ENCODE results near the gene RINL. TPM values are rescaled to one million over a fixed set of nuclear protein-coding genes. Genes with fewer than 3 reads are reported as not detected.

The RINL gene
- total RNA-seq, 1 experiment from 2014 or later: 1.3 TPM

DNA sequence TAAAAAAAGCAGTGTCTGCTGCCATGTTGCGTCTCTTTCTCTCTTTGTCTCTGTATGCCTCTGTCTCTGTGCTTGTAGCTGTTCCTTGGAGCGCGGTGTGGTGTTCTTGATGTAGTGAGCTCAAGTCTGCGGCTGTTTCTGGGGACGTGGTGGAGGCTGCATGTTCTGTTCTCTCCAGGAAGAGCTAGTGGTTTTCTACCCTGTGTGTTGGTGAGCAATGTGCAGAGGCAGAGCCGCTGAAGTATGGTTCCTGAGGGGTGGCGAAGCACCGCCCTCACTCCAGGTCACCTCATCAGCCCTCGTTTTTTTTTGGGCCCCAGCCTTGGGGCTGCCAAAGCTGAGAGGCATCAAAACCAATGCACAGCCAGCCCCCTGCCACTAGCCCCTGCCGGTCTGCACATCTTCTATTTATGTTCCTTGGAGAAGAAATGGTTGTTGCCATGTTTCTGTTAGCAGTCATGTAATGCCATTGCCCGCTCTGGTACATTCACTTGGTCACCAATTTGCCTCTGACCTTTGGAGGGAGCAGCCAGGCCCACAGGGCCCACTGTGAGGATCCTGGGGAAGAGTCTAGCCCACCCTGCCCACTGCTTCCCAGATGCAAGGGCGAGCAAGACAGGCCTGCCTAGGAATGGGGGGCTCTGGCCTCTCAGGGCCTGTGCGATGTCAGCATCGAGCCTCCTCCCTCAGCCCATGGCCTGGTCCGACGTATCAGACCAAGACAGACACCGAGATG, 35.5 kb downstream of the RINL start:
- in situ Hi-C loops (cut with HindIII; ENCODE audit: low pct_unique_long_range_greater_than_20kb, low sequenced_read_pairs): loop anchor here (10.0 kb wide), 1 partner anchor 92 kb away; the partner anchor contains the start of genes MRPS12 and SARS2
- no peak for ATAC-seq
- CTCF ChIA-PET: interaction anchor here (0.9 kb wide), 1 partner anchor 114 kb away, joined by 3 read pairs; no protein-coding TSS in a partner anchor

DNA sequence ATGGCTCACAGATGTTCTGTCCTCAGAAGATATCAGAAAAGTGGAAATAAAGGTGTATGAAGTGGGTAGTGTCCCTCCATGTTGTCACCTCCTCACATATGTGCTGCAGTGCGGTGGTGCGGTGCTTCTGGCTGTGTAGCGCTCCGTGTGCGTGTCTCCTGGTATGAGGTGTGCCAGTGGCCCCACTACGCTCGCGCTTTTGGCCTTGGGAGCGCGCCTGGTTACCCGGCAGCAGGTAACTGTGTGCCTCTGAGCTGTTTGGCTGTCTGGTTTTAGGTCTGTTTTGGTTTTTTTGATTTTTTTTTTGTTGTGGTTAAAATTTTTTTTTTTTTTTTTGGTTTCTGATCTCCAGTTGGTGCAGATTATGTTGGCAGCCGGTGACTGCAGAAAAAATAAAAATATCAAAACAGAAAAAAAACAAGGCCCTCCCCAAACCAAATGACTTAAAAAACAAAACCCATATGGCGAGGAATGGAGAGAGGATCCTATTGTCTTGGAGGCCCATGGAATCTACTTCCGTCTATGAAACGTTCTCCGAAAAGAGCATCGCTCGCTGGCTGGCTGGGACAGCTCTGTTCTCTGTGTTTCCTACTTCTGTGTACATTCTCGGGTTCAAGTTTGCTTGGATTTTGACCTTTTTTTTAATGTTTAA, 36.2 kb downstream of the RINL start:
- intact Hi-C loops (cut with micrococcal nuclease; ENCODE audit: unreplicated experiment) (no loop called here), in situ Hi-C loops (cut with HindIII; ENCODE audit: low pct_unique_long_range_greater_than_20kb, low sequenced_read_pairs) (loop anchor here (10.0 kb wide), 1 partner anchor 93 kb away; the partner anchor contains the start of genes MRPS12 and SARS2)
- H3K4me1 ChIP-seq (ENCODE audit: control insufficient read depth, insufficient read depth, low read length): peaks cover 86% of the 10 kb centered on the region
- ATAC-seq (no peak), DNase-seq (ENCODE audit: low read depth, low spot score) (no peak)
- no peak for TF ChIP-seq TCF7L2 (IDR thresholded peaks at IDR 0.05; ENCODE audit: low read depth, low read length)
- TF ChIP-seq, protein P1, sequence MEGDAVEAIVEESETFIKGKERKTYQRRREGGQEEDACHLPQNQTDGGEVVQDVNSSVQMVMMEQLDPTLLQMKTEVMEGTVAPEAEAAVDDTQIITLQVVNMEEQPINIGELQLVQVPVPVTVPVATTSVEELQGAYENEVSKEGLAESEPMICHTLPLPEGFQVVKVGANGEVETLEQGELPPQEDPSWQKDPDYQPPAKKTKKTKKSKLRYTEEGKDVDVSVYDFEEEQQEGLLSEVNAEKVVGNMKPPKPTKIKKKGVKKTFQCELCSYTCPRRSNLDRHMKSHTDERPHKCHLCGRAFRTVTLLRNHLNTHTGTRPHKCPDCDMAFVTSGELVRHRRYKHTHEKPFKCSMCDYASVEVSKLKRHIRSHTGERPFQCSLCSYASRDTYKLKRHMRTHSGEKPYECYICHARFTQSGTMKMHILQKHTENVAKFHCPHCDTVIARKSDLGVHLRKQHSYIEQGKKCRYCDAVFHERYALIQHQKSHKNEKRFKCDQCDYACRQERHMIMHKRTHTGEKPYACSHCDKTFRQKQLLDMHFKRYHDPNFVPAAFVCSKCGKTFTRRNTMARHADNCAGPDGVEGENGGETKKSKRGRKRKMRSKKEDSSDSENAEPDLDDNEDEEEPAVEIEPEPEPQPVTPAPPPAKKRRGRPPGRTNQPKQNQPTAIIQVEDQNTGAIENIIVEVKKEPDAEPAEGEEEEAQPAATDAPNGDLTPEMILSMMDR (IDR thresholded peaks at IDR 0.05): no peak
- no peak for TF ChIP-seq SIN3A (IDR thresholded peaks at IDR 0.05; ENCODE audit: borderline replicate concordance, insufficient read depth, low read depth, low read length)
- H3K27ac ChIP-seq (ENCODE audit: low read length): peak overlapping the region; percentile 80
- CTCF ChIA-PET: interaction anchor here (0.9 kb wide), 1 partner anchor 113 kb away, joined by 3 read pairs; no protein-coding TSS in a partner anchor
- H3K4me3 ChIP-seq (ENCODE audit: low read depth in 2 of 2, low read length in 2 of 2): no peak overlapping the region
- peaks cover 92% of the 10 kb centered on the region for H3K36me3 ChIP-seq (ENCODE audit: control insufficient read depth, insufficient read depth, low read length)
- no peaks in the 10 kb centered on the region for H3K9me3 ChIP-seq (ENCODE audit: control insufficient read depth, insufficient read depth, low read depth, low read length)
- POLR2A ChIA-PET: interaction anchor here (0.6 to 1.2 kb wide), 5 partner anchors 8 to 454 kb away, joined by 3 to 24 read pairs (median 3); partner anchors contain the start of gene ECH1
- BruUV-seq (replicated peaks): TSS peak; percentile 7
- no peaks in the 10 kb centered on the region for H3K27me3 ChIP-seq (ENCODE audit: control insufficient read depth, insufficient read depth, low read length)

More for the DNA sequence above, 35.5 kb downstream of the RINL start:
- Histone ChIP-seq H3K27ac (ENCODE audit: low read length) (peak overlapping the region; percentile 10), H3K9me3 (ENCODE audit: control insufficient read depth, insufficient read depth, low read depth, low read length) (no peaks in the 10 kb centered on the region), H3K36me3 (ENCODE audit: control insufficient read depth, insufficient read depth, low read length) (peaks cover 92% of the 10 kb centered on the region), H3K27me3 (ENCODE audit: control insufficient read depth, insufficient read depth, low read length) (no peaks in the 10 kb centered on the region), H3K4me3 (ENCODE audit: low read depth in 2 of 2, low read length in 2 of 2) (no peak overlapping the region), H3K4me1 (ENCODE audit: control insufficient read depth, insufficient read depth, low read length) (peaks cover 86% of the 10 kb centered on the region)
- DNase-seq (ENCODE audit: low read depth, low spot score): no peak
- TF ChIP-seq, protein P1 (IDR thresholded peaks at IDR 0.05): no peak
- TF ChIP-seq TCF7L2 (IDR thresholded peaks at IDR 0.05; ENCODE audit: low read depth, low read length) (no peak), POLR2AphosphoS5 (IDR thresholded peaks at IDR 0.05; ENCODE audit: low read depth, low read length) (no peak), SIN3A (IDR thresholded peaks at IDR 0.05; ENCODE audit: borderline replicate concordance, insufficient read depth, low read depth, low read length) (no peak)
- TF ChIP-seq, protein P2, sequence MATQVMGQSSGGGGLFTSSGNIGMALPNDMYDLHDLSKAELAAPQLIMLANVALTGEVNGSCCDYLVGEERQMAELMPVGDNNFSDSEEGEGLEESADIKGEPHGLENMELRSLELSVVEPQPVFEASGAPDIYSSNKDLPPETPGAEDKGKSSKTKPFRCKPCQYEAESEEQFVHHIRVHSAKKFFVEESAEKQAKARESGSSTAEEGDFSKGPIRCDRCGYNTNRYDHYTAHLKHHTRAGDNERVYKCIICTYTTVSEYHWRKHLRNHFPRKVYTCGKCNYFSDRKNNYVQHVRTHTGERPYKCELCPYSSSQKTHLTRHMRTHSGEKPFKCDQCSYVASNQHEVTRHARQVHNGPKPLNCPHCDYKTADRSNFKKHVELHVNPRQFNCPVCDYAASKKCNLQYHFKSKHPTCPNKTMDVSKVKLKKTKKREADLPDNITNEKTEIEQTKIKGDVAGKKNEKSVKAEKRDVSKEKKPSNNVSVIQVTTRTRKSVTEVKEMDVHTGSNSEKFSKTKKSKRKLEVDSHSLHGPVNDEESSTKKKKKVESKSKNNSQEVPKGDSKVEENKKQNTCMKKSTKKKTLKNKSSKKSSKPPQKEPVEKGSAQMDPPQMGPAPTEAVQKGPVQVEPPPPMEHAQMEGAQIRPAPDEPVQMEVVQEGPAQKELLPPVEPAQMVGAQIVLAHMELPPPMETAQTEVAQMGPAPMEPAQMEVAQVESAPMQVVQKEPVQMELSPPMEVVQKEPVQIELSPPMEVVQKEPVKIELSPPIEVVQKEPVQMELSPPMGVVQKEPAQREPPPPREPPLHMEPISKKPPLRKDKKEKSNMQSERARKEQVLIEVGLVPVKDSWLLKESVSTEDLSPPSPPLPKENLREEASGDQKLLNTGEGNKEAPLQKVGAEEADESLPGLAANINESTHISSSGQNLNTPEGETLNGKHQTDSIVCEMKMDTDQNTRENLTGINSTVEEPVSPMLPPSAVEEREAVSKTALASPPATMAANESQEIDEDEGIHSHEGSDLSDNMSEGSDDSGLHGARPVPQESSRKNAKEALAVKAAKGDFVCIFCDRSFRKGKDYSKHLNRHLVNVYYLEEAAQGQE (IDR thresholded peaks at IDR 0.05; ENCODE audit: insufficient read depth in 1 of 2, low read depth in 2 of 2, low read length in 1 of 2): no peak
- intact Hi-C loops (cut with micrococcal nuclease; ENCODE audit: unreplicated experiment): no loop called here
- POLR2A ChIA-PET: interaction anchor here (0.6 to 1.2 kb wide), 4 partner anchors 9 to 230 kb away, joined by 3 to 5 read pairs (median 3); partner anchors contain the start of gene ECH1
- no TSS peak for BruUV-seq (replicated peaks)
